ENCODE data around the gene ARRDC1.

- TF ChIP-seq CTCF (conservative IDR thresholded peaks at IDR 0.05; ENCODE audit: low read depth, low read length) (no peak), EZH2 (IDR thresholded peaks at IDR 0.05; ENCODE audit: borderline replicate concordance, low read depth, low read length, poor library complexity, severe bottlenecking) (no peak)
These were observed 30.1 kb upstream of the ARRDC1 start for GRCh38 chr9:137575364-137575715.
